HG02840 (cell line): ENCODE results near the gene NHS.
"Not testable (repeated sequence)": the region's sequence is repeated elsewhere in the genome, so short reads cannot be mapped to it uniquely, and the experiment has no call there.

Experiments used
- ATAC-seq: cut with Tn5 transposase; IDR thresholded peaks from one replicate; pipeline ENCODE4 v1.9.1; 2021; ENCODE audit warnings: mild to moderate bottlenecking, moderate library complexity, moderate number of reproducible peaks; ENCODE audit not compliant: unreplicated experiment, low FRiP score

The NHS gene

GRCh38 chrX:17485391-17485790, 110.4 kb downstream of the NHS start:
- ATAC-seq, result no peak

- ATAC-seq, result no peak
Observed at GRCh38 chrX:17488036-17488435, 113.0 kb downstream of the NHS start.

DNA sequence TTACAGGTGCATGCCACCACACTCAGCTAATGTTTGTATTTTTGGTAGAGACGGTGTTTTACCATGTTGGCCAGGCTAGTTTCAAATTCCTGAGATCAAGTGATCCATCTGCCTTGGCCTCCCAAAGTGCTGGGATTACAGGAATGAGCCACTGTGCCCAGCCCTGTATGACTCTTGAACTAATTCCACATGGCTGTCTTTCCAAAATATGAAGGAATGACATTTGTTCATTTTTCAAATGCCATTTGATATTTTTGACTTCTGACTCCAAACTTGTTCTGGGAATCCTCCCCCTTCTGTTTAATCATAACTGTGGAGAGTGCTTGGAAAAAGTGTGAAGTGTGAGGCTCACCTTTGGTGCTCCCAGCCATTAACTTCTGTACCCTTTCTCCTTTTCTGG, 119.2 kb downstream of the NHS start:
- no peak for ATAC-seq

DNA sequence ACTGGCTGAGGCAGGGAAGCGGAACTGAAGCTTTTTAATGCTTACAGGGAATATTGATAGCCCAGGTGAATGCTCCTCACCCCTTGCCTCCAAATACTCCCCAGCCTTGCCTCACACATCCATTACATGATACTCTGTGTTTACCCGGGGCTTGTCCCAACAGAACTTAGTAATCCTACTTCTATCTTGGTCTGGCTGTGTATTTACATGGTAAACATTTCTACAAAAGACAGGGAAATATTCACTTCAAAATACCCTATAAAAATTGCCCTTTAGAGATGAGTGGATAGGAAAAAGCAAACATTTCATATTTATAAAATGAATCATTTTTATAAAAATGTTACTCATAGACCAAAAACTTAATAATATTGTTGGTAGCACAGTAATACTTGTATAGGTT, 120.1 kb downstream of the NHS start:
- no peak for ATAC-seq

GRCh38 chrX:17496407-17496806, 121.4 kb downstream of the NHS start:
- ATAC-seq, result no peak

DNA sequence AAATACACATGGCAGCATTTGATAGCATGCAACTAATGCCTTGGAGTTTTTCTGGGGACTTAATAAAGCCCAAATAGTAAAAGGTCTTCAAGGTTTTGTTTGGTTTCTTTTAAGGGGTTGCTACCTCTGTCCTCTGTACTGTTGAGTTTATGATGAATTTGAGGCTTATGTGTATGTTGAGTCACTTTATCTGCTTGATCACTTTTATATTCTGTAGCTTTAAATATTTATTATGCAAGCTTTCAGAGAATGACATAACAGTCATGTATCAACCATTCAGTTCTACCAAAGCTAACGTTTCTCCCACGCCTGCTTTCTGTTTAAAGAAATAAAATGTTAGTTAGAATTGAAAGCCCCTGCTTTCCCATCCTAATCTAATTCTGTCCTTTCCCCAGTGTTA, 122.2 kb downstream of the NHS start:
- ATAC-seq, result no peak

DNA sequence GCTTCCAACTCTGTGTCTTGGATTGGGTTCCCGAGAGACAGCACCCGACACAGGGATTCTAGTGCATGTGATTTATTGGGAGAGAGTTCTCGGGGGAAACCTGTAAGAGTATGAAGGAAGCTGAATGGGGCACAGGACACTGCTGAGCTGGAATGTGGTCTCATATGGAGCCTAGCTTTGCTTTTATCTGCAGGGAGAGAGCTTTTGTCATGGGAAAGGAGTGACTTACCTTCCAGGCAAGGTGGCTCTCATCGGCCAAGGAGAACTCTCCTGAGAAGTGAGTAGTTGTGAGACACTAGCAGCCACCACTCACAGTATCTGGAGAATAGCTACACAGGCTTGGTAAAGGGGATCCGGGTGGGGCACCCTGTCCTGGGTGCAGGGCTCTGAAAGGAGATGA, 124.5 kb downstream of the NHS start:
- ATAC-seq, result no peak

DNA sequence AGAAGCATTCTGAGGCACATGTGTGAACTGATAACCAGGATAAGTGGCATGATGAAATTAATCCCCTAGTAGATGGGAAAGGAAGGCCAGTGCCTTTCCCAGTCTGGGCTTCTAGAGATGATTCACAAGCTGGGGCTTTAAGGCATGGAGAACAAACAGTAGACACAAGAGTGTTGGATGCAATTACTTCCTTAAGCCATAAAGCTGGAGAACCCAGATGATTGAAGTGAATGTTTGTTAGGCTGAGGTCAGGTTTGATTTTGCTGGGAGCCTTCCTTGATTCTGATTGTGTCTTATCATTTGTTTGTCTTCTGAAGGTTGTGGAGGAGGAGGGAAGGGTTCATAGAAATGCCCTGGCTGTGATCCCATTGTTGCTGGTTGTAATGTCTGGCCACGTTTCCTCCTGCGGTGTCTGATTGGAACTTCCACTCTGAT, 125.2 kb downstream of the NHS start:
- no peak for ATAC-seq

- ATAC-seq, result no peak
Observed at GRCh38 chrX:17501746-17502145, 126.7 kb downstream of the NHS start.

DNA sequence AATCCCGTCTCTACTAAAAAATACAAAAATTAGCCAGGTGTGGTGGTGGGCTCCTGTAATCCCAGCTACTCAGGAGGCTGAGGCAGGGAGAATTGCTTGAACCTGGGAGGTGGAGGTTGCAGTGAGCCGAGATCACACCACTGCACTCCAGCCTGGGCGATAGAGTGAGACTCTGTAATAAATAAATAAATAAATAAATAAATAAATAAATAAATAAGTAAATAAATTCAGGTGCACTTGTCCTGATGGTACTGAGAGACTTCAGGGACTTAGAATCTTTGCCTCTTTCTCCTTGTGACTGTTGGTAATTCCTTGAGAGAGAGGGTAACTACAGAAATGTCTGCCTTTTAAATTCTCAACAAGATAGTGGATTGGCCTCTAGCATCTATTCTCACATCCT, 131.4 kb downstream of the NHS start:
- not testable (repeated sequence) for ATAC-seq

GRCh38 chrX:17511556-17511955, 136.6 kb downstream of the NHS start:
- no peak for ATAC-seq

DNA sequence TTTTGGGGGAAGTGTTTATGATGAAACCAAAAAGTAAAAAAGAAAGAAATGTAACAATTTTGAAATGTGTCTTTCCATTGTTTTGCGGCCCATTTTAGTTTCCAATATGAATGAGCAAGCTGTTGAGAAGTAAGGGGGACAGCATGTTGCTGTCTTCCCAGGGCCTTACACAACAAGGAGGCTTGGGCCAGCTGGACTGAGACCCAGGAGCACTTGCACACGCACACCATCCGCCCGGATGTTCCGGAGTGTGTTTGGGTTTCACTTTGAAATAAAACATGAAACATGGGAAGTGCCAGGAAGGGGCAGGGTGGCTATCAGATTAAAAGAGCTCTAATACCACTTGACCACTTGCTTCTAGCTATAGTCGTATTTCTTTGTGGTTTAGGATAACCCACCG, 144.4 kb downstream of the NHS start:
- no peak for ATAC-seq

DNA sequence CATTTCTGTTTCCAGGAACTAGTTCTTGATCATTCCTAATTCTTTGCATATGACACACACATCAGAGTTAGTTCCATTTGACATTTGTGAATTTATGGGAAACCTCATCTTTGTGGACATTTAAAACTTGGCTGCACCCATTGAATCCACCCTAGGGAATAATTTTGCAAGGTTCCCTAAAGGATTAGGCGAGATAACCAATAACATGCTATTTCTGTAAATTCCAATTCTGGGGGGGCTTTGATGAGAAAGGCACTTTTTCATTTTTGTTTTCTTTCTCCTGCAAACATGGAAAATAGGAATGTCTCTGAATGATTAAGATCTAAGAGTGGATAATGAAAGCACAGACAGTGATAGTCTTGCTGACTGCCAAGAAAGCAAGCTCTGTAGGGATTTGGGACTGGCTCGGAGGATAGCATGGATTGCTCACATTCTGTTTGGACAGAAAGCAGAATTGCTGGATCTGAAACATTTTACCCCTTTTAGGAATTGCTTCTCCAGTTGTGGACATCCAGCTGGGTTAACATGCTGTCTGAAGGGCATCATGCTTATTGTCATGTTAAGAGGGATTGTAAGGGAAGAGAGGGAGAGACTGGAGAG, 145.1 kb downstream of the NHS start:
- no peak for ATAC-seq

DNA sequence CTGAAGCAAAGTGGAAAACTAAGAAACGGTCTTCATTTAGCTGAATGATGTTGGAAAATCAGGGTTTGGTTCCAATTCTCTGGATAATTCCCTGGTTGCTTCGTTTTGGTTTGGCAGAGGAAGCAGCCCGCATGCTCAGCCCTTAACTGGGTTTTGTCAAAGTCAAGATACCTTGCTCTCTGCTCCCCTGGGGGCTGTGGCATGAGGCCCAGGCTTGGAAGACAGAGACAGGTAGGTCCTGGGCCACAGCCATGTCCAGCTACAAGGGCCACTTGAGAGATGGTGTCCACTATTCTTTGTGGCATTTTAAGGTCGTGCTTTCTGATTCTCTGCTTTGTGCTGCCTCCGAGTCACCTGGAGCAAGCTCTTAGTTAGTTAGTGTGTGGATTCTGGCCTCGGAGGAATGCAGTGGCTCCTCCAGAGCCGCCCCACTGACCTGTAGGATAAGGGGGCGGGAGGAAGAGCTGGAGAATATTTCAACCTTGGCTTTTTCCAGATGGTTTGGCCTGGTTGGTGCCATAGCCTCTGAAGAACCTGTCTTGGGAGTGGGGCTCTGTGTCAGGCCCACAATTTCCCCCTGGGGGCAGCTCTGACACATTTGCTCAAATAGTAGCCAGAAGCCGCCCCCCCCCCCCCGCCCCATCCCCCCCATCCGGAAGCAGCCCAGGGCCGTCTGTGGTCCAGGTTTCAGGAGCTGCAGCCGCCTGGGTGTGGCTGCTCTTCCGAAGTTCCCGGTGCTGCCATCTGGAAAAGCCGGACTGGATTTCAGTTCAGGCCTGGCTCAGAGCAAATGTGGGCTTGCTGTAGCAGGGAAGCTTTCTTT, 147.1 kb downstream of the NHS start:
- no peak for ATAC-seq

DNA sequence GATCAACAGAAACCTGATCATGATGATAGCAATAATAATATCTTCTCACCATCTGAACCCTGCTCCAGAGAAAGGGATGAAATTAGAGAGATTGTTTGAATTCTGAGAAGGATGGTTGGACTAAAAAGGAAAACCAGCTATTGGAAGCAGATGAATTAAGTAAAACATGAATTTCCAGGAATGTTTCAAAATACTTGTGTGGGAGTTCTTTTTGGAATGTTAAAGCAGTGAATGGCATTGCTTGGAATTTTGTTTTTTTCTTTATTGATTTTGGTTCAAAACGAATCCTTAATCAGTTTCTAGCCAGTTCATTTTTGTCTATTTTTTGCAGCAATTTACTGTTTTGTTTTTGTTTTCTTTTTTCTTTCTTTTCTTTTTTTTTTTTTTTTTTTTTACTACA, 150.3 kb downstream of the NHS start:
- no peak for ATAC-seq

DNA sequence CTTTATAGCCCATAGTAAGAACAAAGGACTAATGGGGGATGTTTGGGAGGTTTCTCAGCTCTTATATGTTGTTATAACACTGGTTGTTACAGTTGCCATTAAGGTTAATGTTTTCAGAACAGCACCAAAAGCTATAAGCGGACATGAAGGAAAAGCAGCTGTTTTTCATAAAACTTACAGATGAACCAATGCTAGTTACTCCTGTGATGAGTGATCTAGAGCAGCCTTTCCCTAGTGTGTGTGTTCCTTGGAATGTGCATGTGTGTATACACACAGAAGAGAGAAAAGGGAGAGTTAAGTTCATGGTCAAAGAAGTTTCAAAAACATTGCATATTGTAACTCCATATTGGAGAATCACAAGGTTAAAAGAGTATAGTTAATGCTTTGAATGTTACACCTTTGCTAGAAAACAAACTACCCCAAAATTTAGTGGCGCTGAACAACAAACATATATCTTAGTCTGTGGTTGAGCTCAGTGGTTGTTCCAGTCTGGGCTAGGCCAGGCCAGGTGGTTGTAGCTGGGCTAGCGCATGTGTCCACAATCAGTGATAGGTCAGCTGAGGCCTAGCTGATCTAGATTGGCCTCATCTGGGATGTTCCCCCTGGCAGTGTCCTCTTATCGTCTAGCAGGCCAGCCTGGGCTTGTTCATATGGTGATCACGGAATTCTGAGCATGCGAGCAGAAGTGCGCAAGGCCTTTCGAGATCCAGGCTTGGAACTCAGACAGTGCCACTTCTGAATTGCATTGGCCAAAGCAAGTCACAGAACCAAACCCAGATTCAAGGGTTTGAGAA, 151.0 kb downstream of the NHS start:
- ATAC-seq, result no peak

GRCh38 chrX:17527135-17527701, 152.2 kb downstream of the NHS start:
- ATAC-seq, result no peak

DNA sequence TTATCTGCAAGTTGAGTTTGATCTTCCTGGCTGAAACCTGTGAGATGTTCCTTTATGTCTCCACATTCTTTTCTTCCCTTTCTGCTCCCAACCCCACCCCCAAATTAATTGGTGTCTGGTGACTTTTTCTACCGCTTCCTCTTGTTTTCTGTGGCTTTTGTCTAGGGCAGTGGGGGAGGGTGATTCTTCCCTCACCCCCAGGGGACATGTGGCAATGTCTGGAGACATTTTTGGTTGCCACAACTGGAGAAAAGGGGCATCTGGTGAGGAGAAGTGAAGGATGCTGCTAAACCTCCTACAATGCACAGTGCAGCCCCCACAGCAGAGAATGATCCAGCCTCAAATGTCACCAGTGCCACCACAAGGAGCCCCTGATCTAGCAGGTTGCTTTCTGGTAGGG, 152.9 kb downstream of the NHS start:
- no peak for ATAC-seq

DNA sequence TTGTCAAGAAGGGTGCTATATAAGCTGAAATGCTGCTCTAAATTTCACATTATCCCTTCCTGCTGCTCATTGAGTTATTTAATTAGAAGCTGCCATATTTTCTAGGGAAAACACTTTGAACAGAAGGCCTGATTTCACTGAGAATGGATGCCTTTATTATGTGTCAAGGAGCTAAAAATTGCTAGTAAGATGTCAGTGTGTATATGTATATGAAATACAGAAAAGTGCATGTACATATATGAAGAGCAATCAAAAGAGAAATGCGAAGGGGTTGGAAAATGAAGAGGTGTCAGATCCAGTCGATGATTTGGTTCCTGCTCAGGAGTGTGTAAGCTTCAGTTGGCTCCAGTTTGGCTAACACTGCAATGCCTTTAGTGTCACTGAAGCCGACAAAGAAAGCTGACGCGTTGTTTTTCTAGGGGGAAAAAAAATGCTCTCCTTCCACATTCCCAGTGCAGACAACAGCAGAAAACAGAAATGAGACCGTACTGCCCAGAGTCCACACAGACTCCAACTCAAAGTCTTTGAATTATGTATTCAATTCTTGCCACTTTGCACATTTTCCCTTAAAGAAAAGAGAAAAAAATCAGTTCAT, 154.2 kb downstream of the NHS start:
- ATAC-seq, result no peak

DNA sequence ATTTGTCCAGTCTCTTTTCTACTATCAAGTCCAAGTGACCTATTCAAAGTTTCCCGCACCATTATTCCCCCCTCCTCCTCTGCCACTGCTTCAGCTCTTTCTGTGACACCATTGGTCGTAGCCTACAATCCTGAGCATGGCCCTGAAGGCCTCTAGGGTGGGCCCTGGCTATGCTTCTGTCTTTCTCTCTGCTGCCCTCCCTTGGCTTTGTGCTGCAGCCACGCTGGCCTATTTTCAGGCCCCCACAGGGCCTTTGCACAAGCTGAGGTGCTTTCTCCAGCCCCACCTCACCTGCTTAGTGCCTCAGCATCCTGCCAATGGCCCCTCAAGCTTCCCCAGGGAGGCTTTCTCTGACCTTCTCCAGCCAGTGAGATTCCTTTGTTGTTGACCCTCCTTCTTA, 156.5 kb downstream of the NHS start:
- no peak for ATAC-seq

GRCh38 chrX:17535229-17535628, 160.2 kb downstream of the NHS start:
- ATAC-seq, result no peak
